HG02870 (cell line): ENCODE data around the gene HEPH.
"Not testable (repeated sequence)": the region's sequence is repeated elsewhere in the genome, so short reads cannot be mapped to it uniquely, and the experiment has no call there.

Source experiments
- ATAC-seq: cut with Tn5 transposase; IDR thresholded peaks from one replicate; pipeline ENCODE4 v1.9.1; 2021; ENCODE audit warnings: mild to moderate bottlenecking, moderate library complexity; ENCODE audit not compliant: unreplicated experiment

HEPH gene

GRCh38 chrX:66221856-66222255, 57.8 kb downstream of the HEPH start:
- no peak for ATAC-seq

GRCh38 chrX:66232296-66232695, 68.2 kb downstream of the HEPH start:
- ATAC-seq: no peak

- ATAC-seq: no peak
Measured at GRCh38 chrX:66233209-66233608, 69.2 kb downstream of the HEPH start.

- not testable (repeated sequence) for ATAC-seq
Measured at GRCh38 chrX:66233904-66234303, 69.9 kb downstream of the HEPH start.

GRCh38 chrX:66255359-66255967, 91.4 kb downstream of the HEPH start:
- no peak for ATAC-seq

GRCh38 chrX:66262807-66263206, 98.8 kb downstream of the HEPH start:
- ATAC-seq: no peak
